ENCODE results near the gene OSBPL5.

GRCh38 chr11:3129591-3130268 is 35.4 kb downstream of the OSBPL5 start:
- no peak for TF ChIP-seq POLR2A (IDR thresholded peaks at IDR 0.05; ENCODE audit: low read length)
- TF ChIP-seq EP300 (IDR thresholded peaks at IDR 0.05), result no peak
- TF ChIP-seq CTCF (IDR thresholded peaks at IDR 0.05), result no peak
- no peak for TF ChIP-seq HMGXB4 (CRISPR knock-in tag; IDR thresholded peaks at IDR 0.05; ENCODE audit: borderline replicate concordance)
- no peak for TF ChIP-seq CHD2 (IDR thresholded peaks at IDR 0.05; ENCODE audit: low read length, partially characterized antibody)
- TF ChIP-seq RAD21 (conservative IDR thresholded peaks at IDR 0.05 in 1 of 2, IDR thresholded peaks at IDR 0.05 in 1 of 2), result no peak
- TF ChIP-seq SREBF2 (IDR thresholded peaks at IDR 0.05), result no peak
- no peak for TF ChIP-seq MYC (IDR thresholded peaks at IDR 0.05; ENCODE audit: borderline replicate concordance, low read length)
- TF ChIP-seq USF2 (IDR thresholded peaks at IDR 0.05), result no peak
- no peak for TF ChIP-seq NR3C1 (IDR thresholded peaks at IDR 0.05)
- no peak for TF ChIP-seq RCOR1 (IDR thresholded peaks at IDR 0.05; ENCODE audit: low read depth, low read length)
- no peak for TF ChIP-seq MAX (IDR thresholded peaks at IDR 0.05)
